Mesothelial cell of epicardium (in vitro differentiated cells): ENCODE measurements around the gene SMAD2. TPM values are rescaled to one million over a fixed set of nuclear protein-coding genes. Genes with fewer than 3 reads are reported as not detected.
A peak's percentile ranks its signal among the peaks of the same experiment; 100 is the strongest.

ENCODE experiments used
- DNase-seq, 2 experiments: peaks; one replicate each; pipeline ENCODE4 v3.0.0; 2021; ENCODE audit warnings: low spot score in 2 of 2; ENCODE audit not compliant: unreplicated experiment in 2 of 2
- H3K27ac Mint-ChIP-seq: 2 replicates; pipeline ENCODE4 v1.8.0; 2021; ENCODE audit warnings: mixed read lengths
- H3K27me3 Mint-ChIP-seq: 2 replicates; pipeline ENCODE4 v1.8.0; 2021; ENCODE audit warnings: low read depth, mixed read lengths
- H3K36me3 Mint-ChIP-seq: 2 replicates; pipeline ENCODE4 v1.8.0; 2021; ENCODE audit warnings: mixed read lengths
- H3K4me1 Mint-ChIP-seq: 2 replicates; pipeline ENCODE4 v1.8.0; 2021; ENCODE audit warnings: mixed read lengths
- H3K4me3 Mint-ChIP-seq: 2 replicates; pipeline ENCODE4 v1.8.0; 2021; ENCODE audit warnings: mild to moderate bottlenecking, moderate library complexity, mixed read lengths
- H3K9me3 Mint-ChIP-seq: 2 replicates; pipeline ENCODE4 v1.8.0; 2021; ENCODE audit warnings: mixed read lengths
- CTCF ChIP-seq: fragments of 200-600 bp; sonication (generic); IDR thresholded peaks from one replicate; pipeline ENCODE4 v1.5.0; 2021; ENCODE audit warnings: antibody characterized with exemption; ENCODE audit not compliant: unreplicated experiment
- total RNA-seq: library from RNA; stranded (reverse); gene quantifications from 3 replicates; pipeline ENCODE4 v1.2.1, GENCODE V29; 2021

The SMAD2 gene
- total RNA-seq, 1 donor from 2014 or later: 161 TPM

DNA sequence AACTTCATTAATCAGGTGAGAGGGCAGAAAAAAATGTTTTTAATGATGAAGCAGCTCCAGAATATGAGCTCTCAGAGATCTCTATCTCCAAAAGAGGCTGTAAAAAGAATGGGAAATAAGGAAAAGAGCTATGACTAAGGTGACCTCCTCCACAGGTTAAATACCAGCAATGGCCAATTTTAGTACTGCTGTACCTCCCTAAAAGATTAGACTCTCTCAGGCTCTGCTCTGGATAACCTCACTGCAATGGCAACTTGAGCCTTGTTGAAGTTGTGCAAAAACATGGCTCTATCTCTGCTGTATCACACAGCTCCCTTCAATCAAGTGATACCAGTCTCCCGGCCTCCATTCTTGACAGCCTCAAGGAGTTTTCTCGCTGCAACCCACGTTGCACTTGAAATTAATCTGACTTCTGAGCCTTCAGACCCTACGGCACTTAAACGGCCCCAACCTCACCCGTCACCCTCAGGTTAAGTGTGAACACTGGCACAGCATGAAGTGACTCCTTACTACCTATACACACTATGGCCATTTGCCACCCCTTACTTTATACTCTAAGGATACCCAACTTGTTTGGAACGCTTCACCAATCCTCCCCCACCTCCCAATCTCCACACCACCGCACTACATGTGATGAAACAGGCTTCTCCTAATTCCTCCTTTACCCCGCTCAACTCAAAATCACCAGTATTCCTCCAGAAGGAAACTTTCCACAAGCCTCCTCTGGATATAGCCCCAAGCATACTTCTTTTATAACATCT, 36.3 kb downstream of the SMAD2 start:
- H3K4me1 Mint-ChIP-seq: peaks cover 79% of the 10 kb centered on the region
- H3K4me3 Mint-ChIP-seq: no peak overlapping the region
- DNase-seq: no peak
- peak overlapping the region; percentile 76 for H3K27ac Mint-ChIP-seq
- no peaks in the 10 kb centered on the region for H3K27me3 Mint-ChIP-seq
- H3K36me3 Mint-ChIP-seq: peaks cover 8% of the 10 kb centered on the region
- no peaks in the 10 kb centered on the region for H3K9me3 Mint-ChIP-seq
- TF ChIP-seq CTCF: no peak

GRCh38 chr18:47893047-47893446, 37.4 kb downstream of the SMAD2 start:
- TF ChIP-seq CTCF: no peak
- peaks cover 13% of the 10 kb centered on the region for H3K36me3 Mint-ChIP-seq
- no peak overlapping the region for H3K4me3 Mint-ChIP-seq
- peaks cover 79% of the 10 kb centered on the region for H3K4me1 Mint-ChIP-seq
- H3K9me3 Mint-ChIP-seq: no peaks in the 10 kb centered on the region
- H3K27ac Mint-ChIP-seq: peak overlapping the region; percentile 93
- no peaks in the 10 kb centered on the region for H3K27me3 Mint-ChIP-seq
- no peak for DNase-seq

GRCh38 chr18:47888156-47888555, 42.3 kb downstream of the SMAD2 start:
- peaks cover 61% of the 10 kb centered on the region for H3K4me1 Mint-ChIP-seq
- peaks cover 21% of the 10 kb centered on the region for H3K36me3 Mint-ChIP-seq
- no peak for DNase-seq
- H3K9me3 Mint-ChIP-seq: no peaks in the 10 kb centered on the region
- H3K27me3 Mint-ChIP-seq: no peaks in the 10 kb centered on the region
- no peak for TF ChIP-seq CTCF
- peak overlapping the region; percentile 54 for H3K27ac Mint-ChIP-seq
- no peak overlapping the region for H3K4me3 Mint-ChIP-seq

DNA sequence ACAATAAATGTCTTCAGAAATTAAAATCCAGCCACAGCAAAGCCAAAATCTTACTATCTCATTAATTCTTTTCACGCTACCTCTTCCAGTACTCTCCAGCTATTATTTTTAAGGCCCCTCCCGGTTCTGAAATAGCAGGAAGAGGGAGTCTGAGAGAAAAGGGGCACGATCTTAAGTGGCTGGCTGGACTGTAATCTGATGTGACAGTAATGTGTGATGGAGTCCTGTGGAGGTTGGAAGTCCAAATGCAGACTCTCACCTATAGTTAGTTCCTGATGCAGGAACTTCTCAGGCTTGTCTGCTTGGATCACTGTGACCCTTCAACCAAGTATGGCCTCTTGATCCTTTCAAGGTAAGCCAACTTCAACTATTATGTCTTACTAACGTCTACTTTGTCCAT, 43.2 kb downstream of the SMAD2 start:
- Mint-ChIP-seq H3K27ac (peak overlapping the region; percentile 55), H3K4me3 (no peak overlapping the region), H3K36me3 (peaks cover 21% of the 10 kb centered on the region), H3K9me3 (no peaks in the 10 kb centered on the region), H3K4me1 (peaks cover 55% of the 10 kb centered on the region), H3K27me3 (no peaks in the 10 kb centered on the region)
- DNase-seq: no peak
- TF ChIP-seq CTCF: no peak

GRCh38 chr18:47883771-47884413, 46.6 kb downstream of the SMAD2 start:
- H3K36me3 Mint-ChIP-seq: peaks cover 29% of the 10 kb centered on the region
- TF ChIP-seq CTCF: no peak
- no peak overlapping the region for H3K4me3 Mint-ChIP-seq
- no peak for DNase-seq
- H3K4me1 Mint-ChIP-seq: peaks cover 57% of the 10 kb centered on the region
- H3K27me3 Mint-ChIP-seq: no peaks in the 10 kb centered on the region
- peaks cover 8% of the 10 kb centered on the region for H3K9me3 Mint-ChIP-seq
- peak overlapping the region; percentile 87 for H3K27ac Mint-ChIP-seq
